DMS 273 (cell line): ENCODE data around the gene CD46.
A peak's percentile ranks its signal among the peaks of the same experiment; 100 is the strongest.

Experiments used
- DNase-seq: peaks from one replicate; lab custom pipeline; 2025; ENCODE audit not compliant: unreplicated experiment; lab: John Stamatoyannopoulos, UW

Gene CD46

GRCh38 chr1:207813512-207813881, 61.6 kb downstream of the CD46 start:
- no peak for DNase-seq

- DNase-seq, result no peak
Measured at GRCh38 chr1:207813946-207814345, 62.1 kb downstream of the CD46 start.

GRCh38 chr1:207814469-207814868, 62.6 kb downstream of the CD46 start:
- no peak for DNase-seq

GRCh38 chr1:207815466-207815865, 63.6 kb downstream of the CD46 start:
- DNase-seq, result no peak

- DNase-seq, result no peak
Measured at GRCh38 chr1:207815913-207816291, 64.0 kb downstream of the CD46 start.

GRCh38 chr1:207817166-207817565, 65.3 kb downstream of the CD46 start:
- no peak for DNase-seq

GRCh38 chr1:207817778-207818751, 66.2 kb downstream of the CD46 start:
- no peak for DNase-seq

GRCh38 chr1:207818971-207819451, 67.2 kb downstream of the CD46 start:
- DNase-seq, result no peak

GRCh38 chr1:207820568-207821463, 69.0 kb downstream of the CD46 start:
- DNase-seq, result no peak

GRCh38 chr1:207821464-207822045, 69.7 kb downstream of the CD46 start:
- no peak for DNase-seq

- no peak for DNase-seq
Measured at GRCh38 chr1:207822124-207822601, 70.3 kb downstream of the CD46 start.

- DNase-seq, result peak; percentile 43
Measured at GRCh38 chr1:207822602-207823451, 71.0 kb downstream of the CD46 start.

- no peak for DNase-seq
Measured at GRCh38 chr1:207823531-207823879, 71.7 kb downstream of the CD46 start.

GRCh38 chr1:207823880-207824566, 72.2 kb downstream of the CD46 start:
- DNase-seq, result peak; percentile 65

GRCh38 chr1:207824691-207825408, 73.0 kb downstream of the CD46 start:
- no peak for DNase-seq

GRCh38 chr1:207825409-207825695, 73.5 kb downstream of the CD46 start:
- no peak for DNase-seq

GRCh38 chr1:207825719-207826556, 74.1 kb downstream of the CD46 start:
- no peak for DNase-seq
